Measurements from ENCODE around the gene FBXO15.

- TF ChIP-seq CTCF (IDR thresholded peaks at IDR 0.05; ENCODE audit: low read depth, low read length, missing input control), result no peak
- no peak for TF ChIP-seq RAD21 (IDR thresholded peaks at IDR 0.05)
- TF ChIP-seq ZBTB33 (IDR thresholded peaks at IDR 0.05), result no peak
- TF ChIP-seq JUND (IDR thresholded peaks at IDR 0.05), result no peak
- TF ChIP-seq ATF3 (IDR thresholded peaks at IDR 0.05), result no peak
- no peak for TF ChIP-seq MAX (IDR thresholded peaks at IDR 0.05)
- TF ChIP-seq SP1 (IDR thresholded peaks at IDR 0.05), result no peak
- TF ChIP-seq EGR1 (IDR thresholded peaks at IDR 0.05; ENCODE audit: low read depth in 2 of 2), result no peak
- TF ChIP-seq GABPA (IDR thresholded peaks at IDR 0.05 in 1 of 2, conservative IDR thresholded peaks at IDR 0.05 in 1 of 2), result no peak
- TF ChIP-seq REST (IDR thresholded peaks at IDR 0.05), result no peak
- TF ChIP-seq FOXA1 (IDR thresholded peaks at IDR 0.05), result no peak
These were observed 15.4 kb downstream of the FBXO15 start for GRCh38 chr18:74132201-74132600.

Measured in liver (tissue), 3 donors.